PFSK-1 (cell line): ENCODE data around the gene TRAPPC3L.

Source experiments
- FOXP2 ChIP-seq: optimal IDR thresholded peaks from 2 replicates; pipeline ENCODE3; 2011; ENCODE audit warnings: borderline replicate concordance, control low read depth, inconsistent platforms; ENCODE audit not compliant: insufficient read depth; ENCODE audit errors: extremely low read length, extremely low read depth
- POLR2AphosphoS5 ChIP-seq: IDR thresholded peaks from 2 replicates; pipeline ENCODE4 v1.6.1; 2012; ENCODE audit warnings: low read depth, mild to moderate bottlenecking, control low read depth, low read length, moderate library complexity
- SIN3A ChIP-seq: IDR thresholded peaks from 2 replicates; pipeline ENCODE4 v1.6.1; 2012; ENCODE audit warnings: mild to moderate bottlenecking, low read length, moderate library complexity, borderline replicate concordance; ENCODE audit not compliant: insufficient read depth
- TAF1 ChIP-seq: IDR thresholded peaks from 2 replicates; pipeline ENCODE4 v1.6.1; 2012; ENCODE audit warnings: low read length, control low read depth, borderline replicate concordance; ENCODE audit not compliant: insufficient read depth
- TF ChIP-seq, protein P1 (sequence below), 2 experiments: IDR thresholded peaks; 2 replicates each; pipeline versions ENCODE4 v1.6.1 to v1.8.0; 2011 to 2012; ENCODE audit warnings: low read depth in 2 of 2, low read length in 2 of 2, control low read depth in 1 of 2, inconsistent platforms in 1 of 2, mild to moderate bottlenecking in 1 of 2, moderate library complexity in 1 of 2; ENCODE audit not compliant: insufficient read depth in 1 of 2

DNA sequence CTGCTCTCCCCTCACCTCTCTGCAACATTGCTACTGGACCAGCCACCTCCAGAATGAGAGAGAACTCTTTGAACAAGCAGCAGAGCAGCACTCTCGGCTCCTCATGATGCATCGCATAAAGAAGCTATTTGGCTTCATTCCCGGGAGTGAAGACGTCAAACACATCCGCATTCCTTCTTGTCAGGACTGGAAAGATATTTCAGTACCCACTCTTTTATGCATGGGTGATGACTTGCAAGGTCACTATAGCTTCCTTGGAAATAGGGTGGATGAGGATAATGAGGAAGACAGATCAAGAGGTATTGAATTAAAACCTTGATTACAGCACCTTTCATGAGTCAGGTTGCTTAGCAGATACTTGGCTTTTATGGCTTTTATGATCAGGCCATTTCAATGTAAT lies 12.4 kb upstream of the TRAPPC3L start:
- TF ChIP-seq TAF1 (no peak), POLR2AphosphoS5 (no peak), SIN3A (no peak), FOXP2 (no peak)
- TF ChIP-seq, protein P1, sequence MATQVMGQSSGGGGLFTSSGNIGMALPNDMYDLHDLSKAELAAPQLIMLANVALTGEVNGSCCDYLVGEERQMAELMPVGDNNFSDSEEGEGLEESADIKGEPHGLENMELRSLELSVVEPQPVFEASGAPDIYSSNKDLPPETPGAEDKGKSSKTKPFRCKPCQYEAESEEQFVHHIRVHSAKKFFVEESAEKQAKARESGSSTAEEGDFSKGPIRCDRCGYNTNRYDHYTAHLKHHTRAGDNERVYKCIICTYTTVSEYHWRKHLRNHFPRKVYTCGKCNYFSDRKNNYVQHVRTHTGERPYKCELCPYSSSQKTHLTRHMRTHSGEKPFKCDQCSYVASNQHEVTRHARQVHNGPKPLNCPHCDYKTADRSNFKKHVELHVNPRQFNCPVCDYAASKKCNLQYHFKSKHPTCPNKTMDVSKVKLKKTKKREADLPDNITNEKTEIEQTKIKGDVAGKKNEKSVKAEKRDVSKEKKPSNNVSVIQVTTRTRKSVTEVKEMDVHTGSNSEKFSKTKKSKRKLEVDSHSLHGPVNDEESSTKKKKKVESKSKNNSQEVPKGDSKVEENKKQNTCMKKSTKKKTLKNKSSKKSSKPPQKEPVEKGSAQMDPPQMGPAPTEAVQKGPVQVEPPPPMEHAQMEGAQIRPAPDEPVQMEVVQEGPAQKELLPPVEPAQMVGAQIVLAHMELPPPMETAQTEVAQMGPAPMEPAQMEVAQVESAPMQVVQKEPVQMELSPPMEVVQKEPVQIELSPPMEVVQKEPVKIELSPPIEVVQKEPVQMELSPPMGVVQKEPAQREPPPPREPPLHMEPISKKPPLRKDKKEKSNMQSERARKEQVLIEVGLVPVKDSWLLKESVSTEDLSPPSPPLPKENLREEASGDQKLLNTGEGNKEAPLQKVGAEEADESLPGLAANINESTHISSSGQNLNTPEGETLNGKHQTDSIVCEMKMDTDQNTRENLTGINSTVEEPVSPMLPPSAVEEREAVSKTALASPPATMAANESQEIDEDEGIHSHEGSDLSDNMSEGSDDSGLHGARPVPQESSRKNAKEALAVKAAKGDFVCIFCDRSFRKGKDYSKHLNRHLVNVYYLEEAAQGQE (IDR thresholded peaks at IDR 0.05; ENCODE audit: insufficient read depth in 1 of 2, low read depth in 2 of 2, low read length in 2 of 2) = no peak
